LNCaP clone FGC (cell line): ENCODE measurements around the gene NUCB2.
"Not testable (repeated sequence)": the region's sequence is repeated elsewhere in the genome, so short reads cannot be mapped to it uniquely, and the experiment has no call there.

ENCODE experiments used
- DNase-seq: peaks from one replicate; pipeline ENCODE4 v3.0.0-alpha.2; 2011; ENCODE audit warnings: low read depth
- H3K4me3 ChIP-seq: 2 replicates; pipeline ENCODE4 v1.5.1; 2011; ENCODE audit warnings: mild to moderate bottlenecking, low read depth, low read length, control low read depth
- CTCF ChIP-seq: IDR thresholded peaks from 2 replicates; pipeline ENCODE4 v1.5.1; 2012; ENCODE audit warnings: mild to moderate bottlenecking; ENCODE audit not compliant: control insufficient read depth, insufficient read depth; ENCODE audit errors: extremely low read depth

Gene NUCB2

GRCh38 chr11:17240780-17241179 is 35.8 kb upstream of the NUCB2 start:
- no peak overlapping the region for H3K4me3 ChIP-seq
- no peak for TF ChIP-seq CTCF
- DNase-seq, result no peak

- not testable (repeated sequence) for DNase-seq, H3K4me3 ChIP-seq
Observed at GRCh38 chr11:17242954-17243353, 33.6 kb upstream of the NUCB2 start.

GRCh38 chr11:17244046-17244445 is 32.5 kb upstream of the NUCB2 start:
- no peak for DNase-seq
- TF ChIP-seq CTCF, result no peak
- H3K4me3 ChIP-seq, result no peak overlapping the region

GRCh38 chr11:17250561-17251350 is 25.8 kb upstream of the NUCB2 start:
- DNase-seq, result no peak
- no peak for TF ChIP-seq CTCF
- H3K4me3 ChIP-seq, result no peak overlapping the region

GRCh38 chr11:17252704-17253103 is 23.8 kb upstream of the NUCB2 start:
- no peak for DNase-seq
- TF ChIP-seq CTCF, result no peak
- no peak overlapping the region for H3K4me3 ChIP-seq

GRCh38 chr11:17256512-17256911 is 20.0 kb upstream of the NUCB2 start:
- TF ChIP-seq CTCF, result no peak
- H3K4me3 ChIP-seq, result no peak overlapping the region
- no peak for DNase-seq

GRCh38 chr11:17257196-17257595 is 19.3 kb upstream of the NUCB2 start:
- DNase-seq, result no peak
- TF ChIP-seq CTCF, result no peak
- H3K4me3 ChIP-seq, result no peak overlapping the region
